Activated T-helper 1 cell treated with Interleukin-2 at 50 U/mL for 16 hours (primary cell): ENCODE data around the gene SLC38A11.

Experiments used
- DNase-seq: peaks from one replicate; pipeline ENCODE4 v3.0.0-alpha.2; 2020; ENCODE audit warnings: low read depth

The SLC38A11 gene

GRCh38 chr2:164913640-164914350 lies 41.5 kb downstream of the SLC38A11 start:
- DNase-seq: no peak

GRCh38 chr2:164913011-164913410 lies 42.3 kb downstream of the SLC38A11 start:
- no peak for DNase-seq

- DNase-seq: no peak
These were observed 43.5 kb downstream of the SLC38A11 start for GRCh38 chr2:164911832-164912231.

GRCh38 chr2:164910101-164910899 lies 45.0 kb downstream of the SLC38A11 start:
- DNase-seq: no peak

- DNase-seq: no peak
These were observed 48.4 kb downstream of the SLC38A11 start for GRCh38 chr2:164906947-164907346.

GRCh38 chr2:164905307-164905706 lies 50.0 kb downstream of the SLC38A11 start:
- DNase-seq: no peak

GRCh38 chr2:164903951-164904350 lies 51.4 kb downstream of the SLC38A11 start:
- DNase-seq: no peak

GRCh38 chr2:164903204-164903603 lies 52.1 kb downstream of the SLC38A11 start:
- no peak for DNase-seq

- DNase-seq: no peak
These were observed 56.2 kb downstream of the SLC38A11 start for GRCh38 chr2:164899121-164899520.

- no peak for DNase-seq
These were observed 56.9 kb downstream of the SLC38A11 start for GRCh38 chr2:164898475-164898874.

GRCh38 chr2:164897469-164898260 lies 57.7 kb downstream of the SLC38A11 start:
- no peak for DNase-seq

- DNase-seq: no peak
These were observed 58.5 kb downstream of the SLC38A11 start for GRCh38 chr2:164896634-164897355.

- DNase-seq: no peak
These were observed 59.1 kb downstream of the SLC38A11 start for GRCh38 chr2:164896226-164896625.

- no peak for DNase-seq
These were observed 63.9 kb downstream of the SLC38A11 start for GRCh38 chr2:164891460-164891859.

GRCh38 chr2:164890544-164890943 lies 64.8 kb downstream of the SLC38A11 start:
- no peak for DNase-seq

- no peak for DNase-seq
These were observed 66.7 kb downstream of the SLC38A11 start for GRCh38 chr2:164888592-164888991.

- DNase-seq: no peak
These were observed 67.7 kb downstream of the SLC38A11 start for GRCh38 chr2:164887434-164888144.

- no peak for DNase-seq
These were observed 73.0 kb downstream of the SLC38A11 start for GRCh38 chr2:164882276-164882675.

- no peak for DNase-seq
These were observed 73.8 kb downstream of the SLC38A11 start for GRCh38 chr2:164881524-164881923.

GRCh38 chr2:164879901-164880535 lies 75.3 kb downstream of the SLC38A11 start:
- no peak for DNase-seq

- no peak for DNase-seq
These were observed 77.4 kb downstream of the SLC38A11 start for GRCh38 chr2:164877927-164878326.
